ENCODE data around the gene HMCN2.

The HMCN2 gene

GRCh38 chr9:130459941-130460669 is 194.5 kb downstream of the HMCN2 start:
- peak; percentile 52 to 85 for DNase-seq

- DNase-seq, result peak; percentile 22 to 68
Measured at GRCh38 chr9:130461218-130461630, 195.7 kb downstream of the HMCN2 start.

GRCh38 chr9:130461731-130462130 is 196.2 kb downstream of the HMCN2 start:
- no peak for DNase-seq

GRCh38 chr9:130462685-130463540 is 197.4 kb downstream of the HMCN2 start:
- no peak for DNase-seq

GRCh38 chr9:130463763-130464745 is 198.5 kb downstream of the HMCN2 start:
- DNase-seq, result no peak

- no peak for DNase-seq
Measured at GRCh38 chr9:130465383-130466096, 200.0 kb downstream of the HMCN2 start.

- DNase-seq, result no peak
Measured at GRCh38 chr9:130466537-130467217, 201.1 kb downstream of the HMCN2 start.

GRCh38 chr9:130467316-130467715 is 201.8 kb downstream of the HMCN2 start:
- peak; percentile 58 to 89 for DNase-seq

GRCh38 chr9:130468566-130468965 is 203.0 kb downstream of the HMCN2 start:
- no peak for DNase-seq

- DNase-seq, result no peak
Measured at GRCh38 chr9:130470269-130470668, 204.7 kb downstream of the HMCN2 start.

- no peak for DNase-seq
Measured at GRCh38 chr9:130470950-130471349, 205.4 kb downstream of the HMCN2 start.

GRCh38 chr9:130471411-130472183 is 206.0 kb downstream of the HMCN2 start:
- DNase-seq, result no peak

GRCh38 chr9:130472184-130472705 is 206.7 kb downstream of the HMCN2 start:
- DNase-seq, result no peak

- no peak for DNase-seq
Measured at GRCh38 chr9:130473009-130473408, 207.4 kb downstream of the HMCN2 start.

- DNase-seq, result peak; percentile 36 to 70
Measured at GRCh38 chr9:130473566-130473965, 208.0 kb downstream of the HMCN2 start.

- DNase-seq, result no peak
Measured at GRCh38 chr9:130474106-130474505, 208.5 kb downstream of the HMCN2 start.

GRCh38 chr9:130476151-130476730 is 210.7 kb downstream of the HMCN2 start:
- no peak for DNase-seq

GRCh38 chr9:130477564-130477963 is 212.0 kb downstream of the HMCN2 start:
- no peak for DNase-seq

- no peak for DNase-seq
Measured at GRCh38 chr9:130478152-130478551, 212.6 kb downstream of the HMCN2 start.
